Measurements from ENCODE around the gene OGDHL. TPM values are rescaled to one million over a fixed set of nuclear protein-coding genes. Genes with fewer than 3 reads are reported as not detected.
A peak's percentile ranks its signal among the peaks of the same experiment; 100 is the strongest.

Gene OGDHL
- total and polyA plus RNA-seq, 2 of the 13 experiments (the other 11 are each of a cell fraction or from before 2014, with no cell fraction given): 3.0 to 9.8 TPM

GRCh38 chr10:49761789-49762565 is at the start of gene OGDHL (continued):
- TF ChIP-seq ZFP62 (CRISPR knock-in tag; IDR thresholded peaks at IDR 0.05): no peak
- 0 out of 2 replicates have a peak, but pooled peaks have one; percentile 52 for TF ChIP-seq PRDM4 (CRISPR knock-in tag; IDR thresholded peaks at IDR 0.05; ENCODE audit: borderline replicate concordance)
- TF ChIP-seq FOXM1 (CRISPR knock-in tag; IDR thresholded peaks at IDR 0.05): peak; percentile 87; the same call in 1 of the 2 replicates
- TF ChIP-seq TBP (CRISPR knock-in tag; IDR thresholded peaks at IDR 0.05): no peak
- TF ChIP-seq ELF1 (CRISPR knock-in tag; IDR thresholded peaks at IDR 0.05): no peak
- TF ChIP-seq NR1H2 (CRISPR knock-in tag; IDR thresholded peaks at IDR 0.05; ENCODE audit: borderline replicate concordance, low read depth): peak; percentile 83; the same call in 1 of the 2 replicates
- TF ChIP-seq FIP1L1 (IDR thresholded peaks at IDR 0.05; ENCODE audit: borderline replicate concordance, insufficient read depth, low read depth, low read length): no peak
- TF ChIP-seq IRX3 (CRISPR knock-in tag; IDR thresholded peaks at IDR 0.05; ENCODE audit: borderline replicate concordance, low read depth): peak; percentile 97
- TF ChIP-seq CREBL2 (CRISPR knock-in tag; IDR thresholded peaks at IDR 0.05; ENCODE audit: borderline replicate concordance): peak; percentile 80; the same call in 1 of the 2 replicates
- peak; percentile 98 for TF ChIP-seq SMAD3 (CRISPR knock-in tag; IDR thresholded peaks at IDR 0.05)
- TF ChIP-seq ZNF34 (CRISPR knock-in tag; IDR thresholded peaks at IDR 0.05; ENCODE audit: borderline replicate concordance): no peak
- TF ChIP-seq ZNF329 (CRISPR knock-in tag; IDR thresholded peaks at IDR 0.05; ENCODE audit: low read depth): peak; percentile 81; the same call in 1 of the 2 replicates
- peak; percentile 94; the same call in 1 of the 2 replicates for TF ChIP-seq HOXA7 (CRISPR knock-in tag; IDR thresholded peaks at IDR 0.05)
- no peak for TF ChIP-seq SP1 (IDR thresholded peaks at IDR 0.05)
- TF ChIP-seq SP1 (CRISPR knock-in tag; IDR thresholded peaks at IDR 0.05): peak; percentile 98
- TF ChIP-seq HNRNPK (IDR thresholded peaks at IDR 0.05; ENCODE audit: low read depth, low read length, poor library complexity, severe bottlenecking): no peak
- TF ChIP-seq ELK4 (CRISPR knock-in tag; IDR thresholded peaks at IDR 0.05; ENCODE audit: borderline replicate concordance): no peak
- 0 out of 2 replicates have a peak, but pooled peaks have one; percentile 44 for TF ChIP-seq GMEB2 (CRISPR knock-in tag; IDR thresholded peaks at IDR 0.05; ENCODE audit: low read depth)
- TF ChIP-seq TAF15 (IDR thresholded peaks at IDR 0.05; ENCODE audit: low read depth, low read length, poor library complexity, severe bottlenecking): no peak
- TF ChIP-seq ZNF101 (CRISPR knock-in tag; IDR thresholded peaks at IDR 0.05; ENCODE audit: borderline replicate concordance, low read depth): no peak
- TF ChIP-seq ATF6 (CRISPR knock-in tag; conservative IDR thresholded peaks at IDR 0.05): peak; percentile 98; the same call in 1 of the 2 replicates
